GM18873 (cell line): Measurements from ENCODE around the gene GYS1.
"Not testable (repeated sequence)": the region's sequence is repeated elsewhere in the genome, so short reads cannot be mapped to it uniquely, and the experiment has no call there.

Experiments used
- ATAC-seq: cut with Tn5 transposase; IDR thresholded peaks from one replicate; pipeline ENCODE4 v1.9.1; 2021; ENCODE audit warnings: mild to moderate bottlenecking, moderate library complexity, moderate number of reproducible peaks; ENCODE audit not compliant: unreplicated experiment, low FRiP score

Gene GYS1

GRCh38 chr19:48947258-48947542 lies 45.9 kb downstream of the GYS1 start:
- ATAC-seq = no peak

DNA sequence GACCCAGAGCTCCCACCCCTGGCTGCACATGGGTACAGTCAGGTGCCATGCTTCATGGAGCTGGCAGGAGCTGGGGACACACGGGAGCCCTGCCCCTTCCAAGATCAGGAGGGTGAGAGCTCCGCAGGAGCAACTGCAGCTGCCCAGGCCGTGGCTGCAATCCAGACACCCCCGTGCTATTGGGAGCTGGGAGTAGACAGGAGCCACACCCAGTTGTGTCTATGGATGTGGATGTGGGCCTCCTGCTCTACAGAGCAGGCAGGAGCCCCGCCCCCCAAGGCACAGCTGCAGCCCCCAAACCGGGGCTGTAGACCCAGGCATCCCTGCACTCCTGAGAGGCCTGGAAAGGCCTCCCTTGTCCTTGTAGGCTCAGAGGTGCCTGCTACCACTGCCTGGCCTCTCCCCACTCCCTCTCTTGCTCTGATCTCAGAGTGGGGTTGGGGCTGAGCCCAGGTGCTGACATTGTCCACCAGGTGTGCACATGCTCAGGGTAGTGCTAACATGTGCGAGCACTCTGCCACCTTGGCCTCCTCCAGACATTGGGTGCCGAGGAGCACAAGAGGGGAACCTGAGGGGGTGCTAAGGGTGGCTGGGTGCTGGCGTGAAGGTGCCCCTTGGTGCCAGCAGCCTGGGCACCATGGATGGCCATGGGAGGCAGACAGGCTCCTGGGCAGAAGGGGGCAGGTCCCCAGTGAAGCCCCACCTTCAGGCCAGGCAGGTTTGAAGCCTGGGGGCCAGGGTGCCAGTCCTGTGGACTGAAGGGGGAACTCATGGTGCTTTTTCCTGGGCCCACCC lies 46.4 kb downstream of the GYS1 start:
- ATAC-seq = no peak

DNA sequence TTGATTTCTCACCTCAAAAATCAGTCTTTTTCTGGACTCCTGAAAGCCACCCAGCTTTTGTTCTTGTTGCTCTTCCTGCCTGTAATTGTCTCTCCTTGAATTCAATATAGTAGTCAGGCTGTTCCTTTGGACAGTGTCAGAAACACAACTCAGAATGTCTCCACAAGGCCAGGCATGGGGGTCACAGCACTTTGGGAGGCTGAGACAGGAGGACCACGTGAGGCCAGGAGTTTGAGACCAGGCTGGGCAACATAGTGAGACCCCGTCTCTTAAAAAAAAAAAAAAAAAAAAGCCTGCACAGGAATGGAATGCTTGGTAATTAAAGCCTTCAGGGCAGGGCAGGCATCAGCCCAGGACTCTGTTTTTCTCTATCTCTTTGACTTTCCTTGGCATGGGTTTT lies 47.3 kb downstream of the GYS1 start:
- no peak for ATAC-seq

DNA sequence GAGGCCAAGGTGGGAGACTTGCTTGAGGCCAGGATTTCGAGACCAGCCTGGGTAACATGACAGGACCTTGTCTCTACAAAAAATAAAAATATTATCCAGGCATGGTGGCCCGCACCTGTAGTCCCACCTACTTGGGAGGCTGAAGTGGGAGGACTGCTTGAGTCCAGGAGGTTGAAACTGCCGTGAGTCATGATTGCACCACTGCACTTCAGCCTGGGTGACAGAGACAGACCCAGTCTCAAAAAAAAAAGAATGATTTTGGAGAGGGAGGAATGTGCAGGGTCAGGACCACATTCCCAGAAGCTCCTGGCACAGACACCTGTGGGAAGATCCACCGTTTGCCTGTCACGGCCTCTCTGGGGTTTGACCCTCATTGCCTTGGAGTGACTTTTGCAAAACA lies 47.7 kb downstream of the GYS1 start:
- ATAC-seq = no peak

DNA sequence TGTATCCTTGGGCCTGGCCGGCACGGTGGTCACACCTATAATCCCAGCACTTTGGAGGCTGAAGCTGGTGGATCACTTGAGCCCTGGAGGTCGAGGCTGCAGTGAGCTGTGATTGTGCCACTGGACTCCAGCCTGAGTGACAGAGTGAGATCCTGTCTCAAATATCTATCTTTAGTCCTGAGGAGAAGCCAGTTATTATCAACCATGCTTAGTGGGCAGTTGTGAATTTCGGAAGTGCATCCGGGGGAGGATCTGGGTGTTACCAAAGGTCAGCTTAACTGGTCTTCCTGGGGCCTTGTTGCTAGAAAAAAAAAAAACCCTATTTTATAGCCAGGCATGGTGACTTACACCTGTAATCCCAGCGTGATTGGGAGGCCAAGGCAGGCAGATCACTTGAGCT lies 50.0 kb downstream of the GYS1 start:
- no peak for ATAC-seq

DNA sequence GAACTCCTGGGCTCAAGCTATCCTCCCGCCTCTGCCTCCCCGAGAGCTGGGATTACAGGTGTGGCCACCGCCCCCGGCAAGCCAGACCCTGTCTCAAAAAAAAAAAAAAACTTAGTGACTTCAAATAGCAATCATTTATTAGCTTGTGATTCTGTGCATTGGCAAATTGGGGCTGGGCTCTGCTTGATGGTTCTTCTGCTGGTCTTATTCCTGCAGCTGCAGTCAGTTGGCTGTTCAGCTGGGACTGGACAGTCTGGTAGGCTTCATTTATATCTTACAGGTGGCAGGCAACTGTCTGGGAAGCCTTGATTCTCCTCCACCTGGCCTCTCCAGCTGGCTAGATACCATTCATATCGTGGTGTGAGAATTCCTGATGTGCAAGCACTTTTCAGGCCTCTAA lies 52.2 kb downstream of the GYS1 start:
- ATAC-seq = no peak

- no peak for ATAC-seq
Observed at GRCh38 chr19:48938256-48938655, 54.9 kb downstream of the GYS1 start.

GRCh38 chr19:48935864-48936263 lies 57.2 kb downstream of the GYS1 start:
- no peak for ATAC-seq

- no peak for ATAC-seq
Observed at GRCh38 chr19:48934837-48935236, 58.3 kb downstream of the GYS1 start.

DNA sequence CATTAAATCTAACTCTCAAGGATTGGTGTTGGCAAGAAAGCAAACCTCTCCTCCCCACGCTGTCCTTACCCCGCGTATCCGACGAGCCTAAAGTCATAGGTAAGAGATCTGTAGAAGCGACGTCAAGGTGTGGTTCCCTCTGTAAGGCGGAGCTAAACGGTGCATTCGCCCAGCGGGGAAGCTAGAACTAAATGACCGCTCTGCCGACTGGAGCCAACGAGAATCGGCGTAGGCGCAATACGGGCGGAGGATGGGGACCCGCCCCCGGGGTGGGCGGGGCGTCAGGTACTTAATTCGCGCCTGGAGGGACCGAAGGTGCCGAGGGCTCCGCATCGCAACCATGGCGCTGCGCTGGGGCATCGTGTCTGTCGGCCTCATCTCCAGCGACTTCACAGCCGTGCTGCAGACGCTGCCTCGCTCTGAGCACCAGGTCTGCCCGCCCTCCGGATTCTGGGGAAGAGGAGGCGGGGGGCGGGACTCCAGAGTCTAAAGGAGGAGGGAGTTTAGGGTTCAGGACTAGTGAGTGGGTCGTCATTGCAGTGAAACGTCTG lies 59.7 kb downstream of the GYS1 start, which contains the start of gene DHDH:
Gene DHDH (plus strand): TSS at position 318 of the 551 bp plus-strand sequence. CDS start 23 bp downstream, at position 341.
- no peak for ATAC-seq

GRCh38 chr19:48928164-48929025 lies 64.7 kb downstream of the GYS1 start:
- ATAC-seq = no peak

DNA sequence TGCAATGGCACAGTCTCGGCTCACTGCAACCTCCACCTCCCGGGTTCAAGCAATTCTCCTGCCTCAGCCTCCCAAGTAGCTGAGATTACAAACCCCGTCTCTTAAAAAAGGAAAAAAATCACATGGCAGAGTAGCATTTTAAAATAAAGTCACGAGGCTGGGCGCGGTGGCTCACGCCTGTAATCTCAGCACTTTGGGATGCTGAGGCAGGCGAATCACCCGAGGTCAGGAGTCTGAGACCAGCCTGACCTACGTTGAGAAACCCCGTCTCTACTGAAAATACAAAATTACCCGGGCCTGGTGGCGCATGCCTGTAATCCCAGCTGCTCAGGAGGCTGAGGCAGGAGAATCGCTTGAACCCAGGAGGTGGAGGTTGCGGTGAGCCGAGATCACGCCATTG lies 65.4 kb downstream of the GYS1 start:
- not testable (repeated sequence) for ATAC-seq

GRCh38 chr19:48926909-48927308 lies 66.2 kb downstream of the GYS1 start:
- no peak for ATAC-seq

DNA sequence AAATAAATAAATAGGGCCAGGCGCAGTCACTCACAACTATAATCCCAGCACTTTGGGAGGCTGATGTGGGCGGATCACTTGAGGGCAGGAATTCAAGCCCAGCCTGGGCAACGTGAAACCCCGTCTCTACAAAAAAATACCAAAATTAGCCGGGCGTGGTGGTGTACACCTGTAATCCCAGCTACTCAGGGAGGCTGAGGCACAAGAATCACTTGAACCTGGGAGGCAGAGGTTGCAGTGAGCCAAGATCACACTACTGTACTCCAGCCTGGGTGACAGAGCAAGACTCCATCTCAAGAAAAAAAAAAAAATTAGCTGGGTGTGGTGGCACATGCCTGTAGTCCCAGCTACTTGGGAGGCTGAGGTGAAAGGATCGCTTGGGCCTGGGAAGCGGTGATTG lies 67.2 kb downstream of the GYS1 start:
- not testable (repeated sequence) for ATAC-seq

- no peak for ATAC-seq
Observed at GRCh38 chr19:48925240-48925843, 67.8 kb downstream of the GYS1 start.

- no peak for ATAC-seq
Observed at GRCh38 chr19:48922548-48923490, 70.3 kb downstream of the GYS1 start.

GRCh38 chr19:48921721-48922500 lies 71.2 kb downstream of the GYS1 start:
- no peak for ATAC-seq

GRCh38 chr19:48920949-48921348 lies 72.2 kb downstream of the GYS1 start:
- ATAC-seq = no peak

- not testable (repeated sequence) for ATAC-seq
Observed at GRCh38 chr19:48919271-48919670, 73.8 kb downstream of the GYS1 start.
